Suppressor macrophage treated with lipopolysaccharide for 1 hour (primary cell): Measurements from ENCODE around the gene ASCL3.
"Not testable (repeated sequence)": the region's sequence is repeated elsewhere in the genome, so short reads cannot be mapped to it uniquely, and the experiment has no call there.

Experiments used
- DNase-seq, 3 donors: peaks; one replicate each; pipeline ENCODE4 v3.0.0-alpha.2; 2020 to 2022

ASCL3 gene

GRCh38 chr11:8908099-8908498 is 34.7 kb downstream of the ASCL3 start:
- peak in 1 of 3 donors; percentile 11 for DNase-seq

GRCh38 chr11:8907116-8907515 is 35.7 kb downstream of the ASCL3 start:
- no peak for DNase-seq

GRCh38 chr11:8905528-8906165 is 37.2 kb downstream of the ASCL3 start:
- peak in 1 of 3 donors; percentile 31 for DNase-seq

GRCh38 chr11:8899119-8899753 is 43.6 kb downstream of the ASCL3 start:
- DNase-seq = no peak

DNA sequence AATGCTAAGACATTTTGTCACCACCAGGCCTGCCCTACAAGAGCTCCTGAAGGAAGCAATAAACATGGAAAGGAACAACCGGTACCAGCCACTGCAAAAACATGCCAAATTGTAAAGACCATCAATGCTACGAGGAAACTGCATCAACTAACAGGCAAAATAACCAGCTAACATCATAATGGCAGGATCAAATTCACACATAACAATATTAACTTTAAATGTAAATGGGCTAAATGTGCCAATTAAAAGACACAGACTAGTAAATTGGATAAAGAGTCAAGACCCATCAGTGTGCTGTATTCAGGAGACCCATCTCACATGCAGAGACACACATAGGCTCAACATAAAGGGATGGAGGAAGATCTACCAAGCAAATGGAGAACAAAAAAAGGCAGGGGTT is 51.6 kb downstream of the ASCL3 start:
- DNase-seq = not testable (repeated sequence)
